ENCODE results near the gene AGBL3. TPM values are rescaled to one million over a fixed set of nuclear protein-coding genes. Genes with fewer than 3 reads are reported as not detected.
"Not testable (repeated sequence)": the region's sequence is repeated elsewhere in the genome, so short reads cannot be mapped to it uniquely, and the experiment has no call there.

Gene AGBL3
- total and polyA plus RNA-seq, 9 donors: 2.0 to 8.1 (median 4.2) TPM

DNA sequence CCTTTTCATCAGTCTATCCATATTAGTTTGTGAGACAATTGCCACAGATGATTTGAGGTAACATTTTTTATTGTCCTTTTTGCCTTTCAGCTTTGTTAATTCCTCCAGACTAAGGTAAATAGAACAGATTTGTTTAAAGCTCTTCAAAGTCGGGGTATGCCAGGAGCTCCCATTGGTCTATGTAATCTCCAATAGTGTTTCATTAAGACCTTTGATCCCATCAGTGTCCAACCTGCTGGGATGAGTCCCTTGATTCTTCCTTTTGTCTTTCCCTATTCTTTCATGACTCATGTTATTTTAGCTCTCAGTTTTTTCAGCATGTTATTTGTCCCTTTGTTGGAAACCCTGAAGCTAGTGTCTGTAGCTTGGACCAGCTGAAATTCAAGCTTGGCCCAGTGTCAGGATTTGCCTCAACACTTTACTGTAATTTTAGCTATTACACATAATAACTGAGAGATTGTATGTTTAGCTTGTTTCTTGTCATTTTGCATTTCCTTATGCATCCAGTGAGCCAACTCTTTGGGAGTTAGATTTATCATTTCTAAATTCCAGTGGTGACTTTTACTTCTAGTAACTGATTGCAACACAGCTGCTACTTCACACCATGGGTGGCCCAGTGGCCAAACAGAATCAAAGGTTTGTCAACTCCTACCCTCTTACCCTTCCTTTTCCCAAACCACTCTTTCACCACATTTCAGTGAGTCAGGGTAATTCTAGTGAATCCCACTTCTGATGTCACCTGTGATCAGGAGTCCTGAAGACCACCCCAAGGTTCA is 15.3 kb downstream of the AGBL3 start:
- no peak overlapping the region for H3K4me3 ChIP-seq
- H3K9me3 ChIP-seq: no peaks in the 10 kb centered on the region
- intact Hi-C loops (cut with DNase I): no loop called here
- 97 to 100% (median 98%) methylated on average over 1 of the region's 1 CpG for WGBS, 3 donors
- H3K4me1 ChIP-seq (ENCODE audit: insufficient read depth): peaks cover 4% of the 10 kb centered on the region
- no peaks in the 10 kb centered on the region for H3K27me3 ChIP-seq
- H3K27ac ChIP-seq: no peak overlapping the region
- no peak for DNase-seq
- H3K36me3 ChIP-seq: no peaks in the 10 kb centered on the region
- TF ChIP-seq POLR2A (IDR thresholded peaks at IDR 0.05): no peak

DNA sequence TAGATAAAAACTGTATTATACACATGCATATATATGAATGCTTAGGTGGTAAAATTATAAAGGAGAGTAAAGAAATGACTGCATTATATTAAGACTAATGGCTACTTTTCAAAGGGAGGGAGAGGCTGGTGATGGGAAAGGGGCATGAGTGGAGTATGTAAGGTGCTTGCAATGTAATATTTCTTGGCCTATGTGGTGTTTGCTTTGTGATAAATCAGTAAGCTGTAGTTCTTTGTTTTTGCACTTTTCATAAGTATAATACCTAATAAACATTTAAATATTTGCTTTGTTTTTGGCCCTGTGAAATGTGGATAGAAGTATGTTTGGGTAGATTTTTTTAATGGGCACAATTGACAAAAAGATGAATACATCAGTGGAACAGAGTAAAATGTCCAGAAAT is 25.9 kb downstream of the AGBL3 start:
- no peak for DNase-seq
- Histone ChIP-seq H3K4me3 (no peak overlapping the region), H3K36me3 (no peaks in the 10 kb centered on the region), H3K4me1 (ENCODE audit: insufficient read depth) (no peaks in the 10 kb centered on the region), H3K27ac (no peak overlapping the region), H3K9me3 (no peaks in the 10 kb centered on the region), H3K27me3 (no peaks in the 10 kb centered on the region)
- TF ChIP-seq EP300 (IDR thresholded peaks at IDR 0.05): no peak
- TF ChIP-seq POLR2A (IDR thresholded peaks at IDR 0.05): no peak
- TF ChIP-seq, protein P1, sequence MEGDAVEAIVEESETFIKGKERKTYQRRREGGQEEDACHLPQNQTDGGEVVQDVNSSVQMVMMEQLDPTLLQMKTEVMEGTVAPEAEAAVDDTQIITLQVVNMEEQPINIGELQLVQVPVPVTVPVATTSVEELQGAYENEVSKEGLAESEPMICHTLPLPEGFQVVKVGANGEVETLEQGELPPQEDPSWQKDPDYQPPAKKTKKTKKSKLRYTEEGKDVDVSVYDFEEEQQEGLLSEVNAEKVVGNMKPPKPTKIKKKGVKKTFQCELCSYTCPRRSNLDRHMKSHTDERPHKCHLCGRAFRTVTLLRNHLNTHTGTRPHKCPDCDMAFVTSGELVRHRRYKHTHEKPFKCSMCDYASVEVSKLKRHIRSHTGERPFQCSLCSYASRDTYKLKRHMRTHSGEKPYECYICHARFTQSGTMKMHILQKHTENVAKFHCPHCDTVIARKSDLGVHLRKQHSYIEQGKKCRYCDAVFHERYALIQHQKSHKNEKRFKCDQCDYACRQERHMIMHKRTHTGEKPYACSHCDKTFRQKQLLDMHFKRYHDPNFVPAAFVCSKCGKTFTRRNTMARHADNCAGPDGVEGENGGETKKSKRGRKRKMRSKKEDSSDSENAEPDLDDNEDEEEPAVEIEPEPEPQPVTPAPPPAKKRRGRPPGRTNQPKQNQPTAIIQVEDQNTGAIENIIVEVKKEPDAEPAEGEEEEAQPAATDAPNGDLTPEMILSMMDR (IDR thresholded peaks at IDR 0.05): no peak
- intact Hi-C loops (cut with DNase I): no loop called here

DNA sequence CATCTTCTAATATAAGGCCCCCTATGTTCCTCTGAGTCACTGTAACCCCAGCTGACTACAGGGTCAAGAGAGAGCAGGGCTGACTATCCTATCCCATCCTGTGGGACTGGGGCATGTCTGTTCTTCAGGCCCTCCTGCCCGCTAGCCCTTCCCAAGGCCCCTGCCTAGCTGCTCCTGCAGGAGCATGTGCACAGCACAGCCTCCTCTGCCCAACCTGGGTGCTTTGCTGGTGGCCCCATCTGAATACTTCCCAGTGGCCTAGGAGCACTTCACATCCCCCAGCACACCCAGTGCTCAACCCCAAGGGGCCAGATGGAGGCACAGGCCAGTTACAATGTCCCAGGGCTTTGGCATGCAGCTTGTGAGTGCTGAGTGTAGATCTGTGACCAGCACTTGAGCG is 37.3 kb downstream of the AGBL3 start:
- Histone ChIP-seq H3K4me3 (no peak overlapping the region), H3K27ac (no peak overlapping the region), H3K27me3 (no peaks in the 10 kb centered on the region), H3K9me3 (no peaks in the 10 kb centered on the region), H3K36me3 (no peaks in the 10 kb centered on the region), H3K4me1 (ENCODE audit: insufficient read depth) (no peaks in the 10 kb centered on the region)
- no peak for DNase-seq
- TF ChIP-seq, protein P1 (IDR thresholded peaks at IDR 0.05): no peak
- TF ChIP-seq POLR2A (IDR thresholded peaks at IDR 0.05) (no peak), EP300 (IDR thresholded peaks at IDR 0.05) (no peak)
- intact Hi-C loops (cut with DNase I): no loop called here
- WGBS, 3 donors: 89 to 100% (median 95%) methylated on average over 2 of the region's 2 CpGs

DNA sequence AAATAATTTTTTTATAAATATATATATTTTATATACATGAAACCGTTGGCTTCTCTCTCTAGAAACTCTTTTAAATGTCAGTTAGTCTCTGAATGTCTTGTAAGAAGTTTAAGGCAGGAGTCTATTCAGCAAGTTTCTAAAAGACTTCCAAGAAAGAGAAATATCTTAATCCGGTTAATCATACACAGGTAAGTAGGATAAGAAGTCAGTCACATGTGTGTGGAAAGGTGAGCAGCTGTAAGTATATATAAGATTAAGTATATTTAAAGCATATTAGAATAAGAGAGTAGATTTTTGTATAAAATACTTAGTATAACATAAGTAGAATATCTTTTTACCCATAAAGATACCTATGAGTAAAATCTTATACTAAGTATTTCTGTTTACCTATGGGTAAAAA is 48.9 kb downstream of the AGBL3 start:
- Histone ChIP-seq H3K9me3 (no peaks in the 10 kb centered on the region), H3K27me3 (no peaks in the 10 kb centered on the region), H3K27ac (no peak overlapping the region), H3K4me1 (ENCODE audit: insufficient read depth) (no peaks in the 10 kb centered on the region), H3K36me3 (no peaks in the 10 kb centered on the region), H3K4me3 (no peak overlapping the region)
- TF ChIP-seq POLR2A (IDR thresholded peaks at IDR 0.05): no peak
- TF ChIP-seq, protein P1 (IDR thresholded peaks at IDR 0.05): no peak
- TF ChIP-seq EP300 (IDR thresholded peaks at IDR 0.05): no peak
- intact Hi-C loops (cut with DNase I): no loop called here
- WGBS, 3 donors: 83 to 91% (median 89%) methylated on average over 2 of the region's 2 CpGs
- no peak for DNase-seq

DNA sequence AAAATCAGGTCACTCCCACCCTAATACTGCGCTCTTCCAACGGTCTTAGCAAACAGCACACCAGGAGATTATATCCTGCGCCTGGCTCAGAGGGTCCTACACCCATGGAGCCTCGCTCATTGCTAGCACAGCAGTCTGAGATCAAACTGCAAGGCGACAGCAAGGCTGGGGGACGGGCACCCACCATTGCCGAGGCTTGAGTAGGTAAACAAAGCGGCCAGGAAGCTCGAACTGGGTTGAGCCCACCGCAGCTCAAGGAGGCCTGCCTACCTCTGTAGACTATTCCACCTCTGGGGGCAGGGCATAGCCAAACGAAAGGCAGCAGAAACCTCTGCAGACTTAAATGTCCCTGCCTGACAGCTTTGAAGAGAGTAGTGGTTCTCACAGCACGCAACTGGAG is 80.7 kb downstream of the AGBL3 start:
- H3K36me3 ChIP-seq; DNase-seq; H3K4me3 ChIP-seq; H3K4me1 ChIP-seq (ENCODE audit: insufficient read depth); H3K9me3 ChIP-seq; intact Hi-C loops (cut with DNase I); H3K27ac ChIP-seq; H3K27me3 ChIP-seq: not testable (repeated sequence)
- 92 to 96% (median 94%) methylated on average over 12 of the region's 12 CpGs for WGBS, 3 donors

Data from ovary (tissue), 9 donors.